GM23338 (cell line): ENCODE data around the gene AQP1.

Experiments
- CREB1 ChIP-seq: fragments of 250-450 bp; sonication (Bioruptor Pico); IDR thresholded peaks from 2 replicates; pipeline ENCODE4 v1.5.0; 2020; ENCODE audit warnings: low read depth, mild to moderate bottlenecking, moderate library complexity
- EZH2 ChIP-seq: fragments of 200-600 bp; sonication (generic); IDR thresholded peaks from one replicate; pipeline ENCODE4 v1.8.0; 2017; ENCODE audit warnings: antibody characterized with exemption, mild to moderate bottlenecking, low read depth; ENCODE audit not compliant: unreplicated experiment
- EZH2phosphoT487 ChIP-seq: fragments of 200-600 bp; sonication (generic); IDR thresholded peaks from one replicate; pipeline ENCODE4 v1.8.1; 2018; ENCODE audit warnings: antibody characterized with exemption; ENCODE audit not compliant: unreplicated experiment
- JUNB ChIP-seq: IDR thresholded peaks from one replicate; pipeline ENCODE4 v1.6.1; 2016; ENCODE audit warnings: antibody characterized with exemption; ENCODE audit not compliant: unreplicated experiment
- POLR2AphosphoS5 ChIP-seq: IDR thresholded peaks from 2 replicates; pipeline ENCODE4 v1.6.1; 2016; ENCODE audit warnings: antibody characterized with exemption, low read depth
- STAT1 ChIP-seq: IDR thresholded peaks from one replicate; pipeline ENCODE4 v1.6.1; 2016; ENCODE audit warnings: antibody characterized with exemption; ENCODE audit not compliant: unreplicated experiment
- ZNF114 ChIP-seq: fragments of 250-450 bp; sonication (Bioruptor Pico); IDR thresholded peaks from 2 replicates; pipeline ENCODE4 v1.5.0; 2020; ENCODE audit warnings: mild to moderate bottlenecking, moderate library complexity
- TF ChIP-seq, protein P1 (sequence below), 2 experiments: fragments of 200-600 bp in 1 of 2; sonication (generic) in 1 of 2; conservative IDR thresholded peaks; 2 replicates each; pipeline versions ENCODE4 v1.5.1 to v1.6.1; 2016 to 2017; ENCODE audit warnings: antibody characterized with exemption in 2 of 2, low read depth in 2 of 2, mild to moderate bottlenecking in 2 of 2, moderate library complexity in 1 of 2
- TF ChIP-seq, protein P2 (sequence below): fragments of 250-450 bp; sonication (Bioruptor Pico); IDR thresholded peaks from 2 replicates; pipeline ENCODE4 v1.5.0; 2020; ENCODE audit warnings: mild to moderate bottlenecking, moderate library complexity
- TF ChIP-seq, protein P3 (sequence below): IDR thresholded peaks from one replicate; pipeline ENCODE4 v1.6.1; 2018; ENCODE audit warnings: antibody characterized with exemption; ENCODE audit not compliant: unreplicated experiment
- TF ChIP-seq, protein P4 (sequence below): IDR thresholded peaks from 2 replicates; pipeline ENCODE4 v1.6.1; 2016; ENCODE audit warnings: antibody characterized with exemption

- TF ChIP-seq, protein P1, sequence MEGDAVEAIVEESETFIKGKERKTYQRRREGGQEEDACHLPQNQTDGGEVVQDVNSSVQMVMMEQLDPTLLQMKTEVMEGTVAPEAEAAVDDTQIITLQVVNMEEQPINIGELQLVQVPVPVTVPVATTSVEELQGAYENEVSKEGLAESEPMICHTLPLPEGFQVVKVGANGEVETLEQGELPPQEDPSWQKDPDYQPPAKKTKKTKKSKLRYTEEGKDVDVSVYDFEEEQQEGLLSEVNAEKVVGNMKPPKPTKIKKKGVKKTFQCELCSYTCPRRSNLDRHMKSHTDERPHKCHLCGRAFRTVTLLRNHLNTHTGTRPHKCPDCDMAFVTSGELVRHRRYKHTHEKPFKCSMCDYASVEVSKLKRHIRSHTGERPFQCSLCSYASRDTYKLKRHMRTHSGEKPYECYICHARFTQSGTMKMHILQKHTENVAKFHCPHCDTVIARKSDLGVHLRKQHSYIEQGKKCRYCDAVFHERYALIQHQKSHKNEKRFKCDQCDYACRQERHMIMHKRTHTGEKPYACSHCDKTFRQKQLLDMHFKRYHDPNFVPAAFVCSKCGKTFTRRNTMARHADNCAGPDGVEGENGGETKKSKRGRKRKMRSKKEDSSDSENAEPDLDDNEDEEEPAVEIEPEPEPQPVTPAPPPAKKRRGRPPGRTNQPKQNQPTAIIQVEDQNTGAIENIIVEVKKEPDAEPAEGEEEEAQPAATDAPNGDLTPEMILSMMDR (conservative IDR thresholded peaks at IDR 0.05; ENCODE audit: low read depth in 2 of 2): no peak
- no peak for TF ChIP-seq POLR2AphosphoS5
- TF ChIP-seq JUNB: no peak
- TF ChIP-seq EZH2phosphoT487: no peak
- TF ChIP-seq EZH2: no peak
- TF ChIP-seq, protein P2, sequence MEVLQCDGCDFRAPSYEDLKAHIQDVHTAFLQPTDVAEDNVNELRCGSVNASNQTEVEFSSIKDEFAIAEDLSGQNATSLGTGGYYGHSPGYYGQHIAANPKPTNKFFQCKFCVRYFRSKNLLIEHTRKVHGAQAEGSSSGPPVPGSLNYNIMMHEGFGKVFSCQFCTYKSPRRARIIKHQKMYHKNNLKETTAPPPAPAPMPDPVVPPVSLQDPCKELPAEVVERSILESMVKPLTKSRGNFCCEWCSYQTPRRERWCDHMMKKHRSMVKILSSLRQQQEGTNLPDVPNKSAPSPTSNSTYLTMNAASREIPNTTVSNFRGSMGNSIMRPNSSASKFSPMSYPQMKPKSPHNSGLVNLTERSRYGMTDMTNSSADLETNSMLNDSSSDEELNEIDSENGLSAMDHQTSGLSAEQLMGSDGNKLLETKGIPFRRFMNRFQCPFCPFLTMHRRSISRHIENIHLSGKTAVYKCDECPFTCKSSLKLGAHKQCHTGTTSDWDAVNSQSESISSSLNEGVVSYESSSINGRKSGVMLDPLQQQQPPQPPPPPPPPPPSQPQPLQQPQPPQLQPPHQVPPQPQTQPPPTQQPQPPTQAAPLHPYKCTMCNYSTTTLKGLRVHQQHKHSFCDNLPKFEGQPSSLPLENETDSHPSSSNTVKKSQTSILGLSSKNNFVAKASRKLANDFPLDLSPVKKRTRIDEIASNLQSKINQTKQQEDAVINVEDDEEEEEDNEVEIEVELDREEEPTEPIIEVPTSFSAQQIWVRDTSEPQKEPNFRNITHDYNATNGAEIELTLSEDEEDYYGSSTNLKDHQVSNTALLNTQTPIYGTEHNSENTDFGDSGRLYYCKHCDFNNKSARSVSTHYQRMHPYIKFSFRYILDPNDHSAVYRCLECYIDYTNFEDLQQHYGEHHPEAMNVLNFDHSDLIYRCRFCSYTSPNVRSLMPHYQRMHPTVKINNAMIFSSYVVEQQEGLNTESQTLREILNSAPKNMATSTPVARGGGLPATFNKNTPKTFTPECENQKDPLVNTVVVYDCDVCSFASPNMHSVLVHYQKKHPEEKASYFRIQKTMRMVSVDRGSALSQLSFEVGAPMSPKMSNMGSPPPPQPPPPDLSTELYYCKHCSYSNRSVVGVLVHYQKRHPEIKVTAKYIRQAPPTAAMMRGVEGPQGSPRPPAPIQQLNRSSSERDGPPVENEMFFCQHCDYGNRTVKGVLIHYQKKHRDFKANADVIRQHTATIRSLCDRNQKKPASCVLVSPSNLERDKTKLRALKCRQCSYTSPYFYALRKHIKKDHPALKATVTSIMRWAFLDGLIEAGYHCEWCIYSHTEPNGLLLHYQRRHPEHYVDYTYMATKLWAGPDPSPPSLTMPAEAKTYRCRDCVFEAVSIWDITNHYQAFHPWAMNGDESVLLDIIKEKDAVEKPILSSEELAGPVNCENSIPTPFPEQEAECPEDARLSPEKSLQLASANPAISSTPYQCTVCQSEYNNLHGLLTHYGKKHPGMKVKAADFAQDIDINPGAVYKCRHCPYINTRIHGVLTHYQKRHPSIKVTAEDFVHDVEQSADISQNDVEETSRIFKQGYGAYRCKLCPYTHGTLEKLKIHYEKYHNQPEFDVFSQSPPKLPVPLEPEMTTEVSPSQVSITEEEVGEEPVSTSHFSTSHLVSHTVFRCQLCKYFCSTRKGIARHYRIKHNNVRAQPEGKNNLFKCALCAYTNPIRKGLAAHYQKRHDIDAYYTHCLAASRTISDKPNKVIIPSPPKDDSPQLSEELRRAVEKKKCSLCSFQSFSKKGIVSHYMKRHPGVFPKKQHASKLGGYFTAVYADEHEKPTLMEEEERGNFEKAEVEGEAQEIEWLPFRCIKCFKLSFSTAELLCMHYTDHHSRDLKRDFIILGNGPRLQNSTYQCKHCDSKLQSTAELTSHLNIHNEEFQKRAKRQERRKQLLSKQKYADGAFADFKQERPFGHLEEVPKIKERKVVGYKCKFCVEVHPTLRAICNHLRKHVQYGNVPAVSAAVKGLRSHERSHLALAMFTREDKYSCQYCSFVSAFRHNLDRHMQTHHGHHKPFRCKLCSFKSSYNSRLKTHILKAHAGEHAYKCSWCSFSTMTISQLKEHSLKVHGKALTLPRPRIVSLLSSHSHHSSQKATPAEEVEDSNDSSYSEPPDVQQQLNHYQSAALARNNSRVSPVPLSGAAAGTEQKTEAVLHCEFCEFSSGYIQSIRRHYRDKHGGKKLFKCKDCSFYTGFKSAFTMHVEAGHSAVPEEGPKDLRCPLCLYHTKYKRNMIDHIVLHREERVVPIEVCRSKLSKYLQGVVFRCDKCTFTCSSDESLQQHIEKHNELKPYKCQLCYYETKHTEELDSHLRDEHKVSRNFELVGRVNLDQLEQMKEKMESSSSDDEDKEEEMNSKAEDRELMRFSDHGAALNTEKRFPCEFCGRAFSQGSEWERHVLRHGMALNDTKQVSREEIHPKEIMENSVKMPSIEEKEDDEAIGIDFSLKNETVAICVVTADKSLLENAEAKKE (CRISPR knock-in tag): no peak
- no peak for TF ChIP-seq CREB1
- TF ChIP-seq, protein P3, sequence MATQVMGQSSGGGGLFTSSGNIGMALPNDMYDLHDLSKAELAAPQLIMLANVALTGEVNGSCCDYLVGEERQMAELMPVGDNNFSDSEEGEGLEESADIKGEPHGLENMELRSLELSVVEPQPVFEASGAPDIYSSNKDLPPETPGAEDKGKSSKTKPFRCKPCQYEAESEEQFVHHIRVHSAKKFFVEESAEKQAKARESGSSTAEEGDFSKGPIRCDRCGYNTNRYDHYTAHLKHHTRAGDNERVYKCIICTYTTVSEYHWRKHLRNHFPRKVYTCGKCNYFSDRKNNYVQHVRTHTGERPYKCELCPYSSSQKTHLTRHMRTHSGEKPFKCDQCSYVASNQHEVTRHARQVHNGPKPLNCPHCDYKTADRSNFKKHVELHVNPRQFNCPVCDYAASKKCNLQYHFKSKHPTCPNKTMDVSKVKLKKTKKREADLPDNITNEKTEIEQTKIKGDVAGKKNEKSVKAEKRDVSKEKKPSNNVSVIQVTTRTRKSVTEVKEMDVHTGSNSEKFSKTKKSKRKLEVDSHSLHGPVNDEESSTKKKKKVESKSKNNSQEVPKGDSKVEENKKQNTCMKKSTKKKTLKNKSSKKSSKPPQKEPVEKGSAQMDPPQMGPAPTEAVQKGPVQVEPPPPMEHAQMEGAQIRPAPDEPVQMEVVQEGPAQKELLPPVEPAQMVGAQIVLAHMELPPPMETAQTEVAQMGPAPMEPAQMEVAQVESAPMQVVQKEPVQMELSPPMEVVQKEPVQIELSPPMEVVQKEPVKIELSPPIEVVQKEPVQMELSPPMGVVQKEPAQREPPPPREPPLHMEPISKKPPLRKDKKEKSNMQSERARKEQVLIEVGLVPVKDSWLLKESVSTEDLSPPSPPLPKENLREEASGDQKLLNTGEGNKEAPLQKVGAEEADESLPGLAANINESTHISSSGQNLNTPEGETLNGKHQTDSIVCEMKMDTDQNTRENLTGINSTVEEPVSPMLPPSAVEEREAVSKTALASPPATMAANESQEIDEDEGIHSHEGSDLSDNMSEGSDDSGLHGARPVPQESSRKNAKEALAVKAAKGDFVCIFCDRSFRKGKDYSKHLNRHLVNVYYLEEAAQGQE: no peak
- no peak for TF ChIP-seq ZNF114
- TF ChIP-seq, protein P4, sequence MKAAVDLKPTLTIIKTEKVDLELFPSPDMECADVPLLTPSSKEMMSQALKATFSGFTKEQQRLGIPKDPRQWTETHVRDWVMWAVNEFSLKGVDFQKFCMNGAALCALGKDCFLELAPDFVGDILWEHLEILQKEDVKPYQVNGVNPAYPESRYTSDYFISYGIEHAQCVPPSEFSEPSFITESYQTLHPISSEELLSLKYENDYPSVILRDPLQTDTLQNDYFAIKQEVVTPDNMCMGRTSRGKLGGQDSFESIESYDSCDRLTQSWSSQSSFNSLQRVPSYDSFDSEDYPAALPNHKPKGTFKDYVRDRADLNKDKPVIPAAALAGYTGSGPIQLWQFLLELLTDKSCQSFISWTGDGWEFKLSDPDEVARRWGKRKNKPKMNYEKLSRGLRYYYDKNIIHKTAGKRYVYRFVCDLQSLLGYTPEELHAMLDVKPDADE: no peak
- no peak for TF ChIP-seq STAT1
Observed at GRCh38 chr7:30941582-30942323, 30.1 kb downstream of the AQP1 start.
